ENCODE measurements around the gene GPHN. TPM values are rescaled to one million over a fixed set of nuclear protein-coding genes. Genes with fewer than 3 reads are reported as not detected.
A peak's percentile ranks its signal among the peaks of the same experiment; 100 is the strongest.

The GPHN gene
- total and polyA plus RNA-seq, 2 of the 8 experiments (the other 6 are each of a cell fraction or from before 2014, with no cell fraction given), result 6.0 to 16.0 TPM

DNA sequence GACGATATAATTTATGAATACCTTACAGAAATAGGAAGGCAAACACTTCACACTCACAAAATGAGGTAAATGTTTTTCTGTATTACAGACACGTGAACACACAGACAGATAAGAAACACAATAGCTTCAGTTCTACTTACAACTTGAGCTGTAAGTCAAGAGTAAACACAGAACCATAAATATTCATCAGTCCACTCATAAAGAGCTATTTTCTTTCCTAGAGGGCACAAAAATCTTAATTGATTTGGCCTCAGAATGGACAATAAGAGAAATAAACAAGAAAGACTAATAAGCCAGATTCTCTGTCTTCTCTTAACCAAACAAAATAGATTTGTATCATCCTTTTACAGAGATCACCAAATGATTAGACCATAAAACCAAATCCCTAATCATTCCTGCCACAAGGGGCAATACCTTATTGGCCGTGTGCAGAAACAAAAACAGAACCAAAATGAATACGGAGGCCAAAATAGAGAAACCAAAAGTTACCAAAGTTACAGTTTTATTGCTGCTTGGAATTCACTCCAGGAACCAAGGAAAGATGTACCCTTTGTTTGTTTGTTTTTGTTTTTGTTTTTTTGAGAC, 643.2 kb downstream of the GPHN start:
- POLR2A ChIA-PET (ENCODE audit: partially characterized antibody), result no interaction called here
- no peak overlapping the region for H2BK12ac ChIP-seq (ENCODE audit: low read depth, low read length)
- no peaks in the 10 kb centered on the region for H3K79me2 ChIP-seq (ENCODE audit: control insufficient read depth in 1 of 2, insufficient read depth in 2 of 2, low read length in 2 of 2)
- no peak overlapping the region for H3K23ac ChIP-seq (ENCODE audit: insufficient read length)
- H4K5ac ChIP-seq (ENCODE audit: insufficient read length, low read depth, low read length), result no peak overlapping the region
- H2BK15ac ChIP-seq (ENCODE audit: low read length), result no peak overlapping the region
- H3K56ac ChIP-seq (replicated peaks; ENCODE audit: insufficient read length, low read depth, low read length), result no peak overlapping the region
- DNase-seq (ENCODE audit: low read depth in 1 of 2, low spot score in 2 of 2) (no peak), FAIRE-seq (no peak)
- H2AK5ac ChIP-seq (ENCODE audit: low read depth, low read length), result no peak overlapping the region
- H3K79me1 ChIP-seq (ENCODE audit: low read depth, low read length), result no peaks in the 10 kb centered on the region
- CTCF ChIA-PET (ENCODE audit: partially characterized antibody), result interaction anchor here (0.6 to 1.1 kb wide), 3 partner anchors 10 to 393 kb away, joined by 3 read pairs; no protein-coding TSS in a partner anchor
- H3K18ac ChIP-seq (ENCODE audit: extremely low read depth, low read length), result no peak overlapping the region
- no peak overlapping the region for H2BK20ac ChIP-seq (ENCODE audit: low read length)
- 86% methylated on average over 4 of the region's 4 CpGs; no CpG with 5 or more reads in 1 of the 2 experiments for WGBS, 2 experiments (ENCODE audit: extremely low coverage in 1 of 2, insufficient coverage in 1 of 2, insufficient read length in 1 of 2, insufficient replicate concordance in 2 of 2, low coverage in 1 of 2, low lambda C conversion rate in 2 of 2, missing lambda C conversion rate in 1 of 2)
- H3K23me2 ChIP-seq (ENCODE audit: low read depth, low read length), result no peaks in the 10 kb centered on the region
- H3K27me3 ChIP-seq (replicated peaks in 1 of 4; ENCODE audit: control insufficient read depth in 3 of 4, extremely low read depth in 1 of 4, insufficient read depth in 3 of 4, low read length in 3 of 4), result no peaks in the 10 kb centered on the region
- H2BK5ac ChIP-seq (ENCODE audit: low read depth, low read length), result no peak overlapping the region
- H3K9ac ChIP-seq (replicated peaks in 1 of 4; ENCODE audit: extremely low read depth in 1 of 4, low read depth in 3 of 4, low read length in 3 of 4), result no peak overlapping the region
- H2AFZ ChIP-seq (ENCODE audit: low read length), result no peak overlapping the region
- H3K4ac ChIP-seq (replicated peaks; ENCODE audit: insufficient read length, low read depth, low read length), result no peak overlapping the region
- no peak overlapping the region for H2BK120ac ChIP-seq (replicated peaks; ENCODE audit: low read depth, low read length)
- no peaks in the 10 kb centered on the region for H4K20me1 ChIP-seq (replicated peaks in 1 of 2; ENCODE audit: control insufficient read depth in 1 of 2, insufficient read depth in 2 of 2, low read length in 2 of 2)
- H3K4me2 ChIP-seq (ENCODE audit: insufficient read depth in 1 of 2, low read depth in 2 of 2, low read length in 2 of 2), result no peak overlapping the region
- H3K14ac ChIP-seq (ENCODE audit: insufficient read length), result no peak overlapping the region
- H4K8ac ChIP-seq (ENCODE audit: extremely low read depth, insufficient read depth, low read length), result no peak overlapping the region
- H3K27ac ChIP-seq (ENCODE audit: low read depth, low read length), result no peak overlapping the region
- H3K9me3 ChIP-seq (ENCODE audit: insufficient read depth in 2 of 2, low read depth in 1 of 2, low read length in 1 of 2), result no peaks in the 10 kb centered on the region
- no peaks in the 10 kb centered on the region for H3K36me3 ChIP-seq (ENCODE audit: control insufficient read depth in 2 of 4, insufficient read depth in 4 of 4, low read length in 3 of 4)
- no peak overlapping the region for H4K91ac ChIP-seq (replicated peaks; ENCODE audit: insufficient read length, low read length)
- no peak overlapping the region for H3K4me3 ChIP-seq (ENCODE audit: extremely low read depth in 1 of 4, insufficient read depth in 2 of 4, low read depth in 3 of 4, low read length in 4 of 4)
- no peaks in the 10 kb centered on the region for H3K4me1 ChIP-seq (replicated peaks in 1 of 4; ENCODE audit: control insufficient read depth in 3 of 4, insufficient read depth in 4 of 4, low read length in 3 of 4)
- TF ChIP-seq EP300 (IDR thresholded peaks at IDR 0.05; ENCODE audit: borderline replicate concordance in 1 of 2, low read depth in 2 of 2, low read length in 2 of 2) (no peak), RAD21 (IDR thresholded peaks at IDR 0.05 in 1 of 2, conservative IDR thresholded peaks at IDR 0.05 in 1 of 2; ENCODE audit: low read depth in 2 of 2, low read length in 2 of 2) (peak in 1 of 2 experiments; percentile 21; a peak in 2 of 4 replicates), CTCF (IDR thresholded peaks at IDR 0.05; ENCODE audit: control extremely low read depth in 1 of 3, insufficient read depth in 1 of 3, low read depth in 1 of 3, low read length in 3 of 3) (peak in 2 of 3 experiments; percentile 12 to 43; a peak in 2 of 4 replicates), CREB1 (IDR thresholded peaks at IDR 0.05) (no peak), SP2 (IDR thresholded peaks at IDR 0.05; ENCODE audit: low read length) (no peak), EGR1 (IDR thresholded peaks at IDR 0.05; ENCODE audit: borderline replicate concordance, low read depth, low read length) (no peak), E2F6 (IDR thresholded peaks at IDR 0.05) (no peak), TEAD4 (IDR thresholded peaks at IDR 0.05; ENCODE audit: low read depth, low read length) (peak; percentile 77), RBBP5 (IDR thresholded peaks at IDR 0.05; ENCODE audit: borderline replicate concordance, low read depth, low read length) (no peak), CHD1 (IDR thresholded peaks at IDR 0.05; ENCODE audit: low read depth, low read length) (no peak)

Data from H1 (cell line).